HG02943 (cell line): ENCODE results near the gene RICTOR.

Experiments
- ATAC-seq: cut with Tn5 transposase; IDR thresholded peaks from one replicate; pipeline ENCODE4 v1.9.1; 2021; ENCODE audit warnings: mild to moderate bottlenecking, low read depth, moderate library complexity; ENCODE audit not compliant: unreplicated experiment

RICTOR gene

GRCh38 chr5:39100851-39101396 is 26.7 kb upstream of the RICTOR start:
- no peak for ATAC-seq

- no peak for ATAC-seq
Measured at GRCh38 chr5:39100301-39100850, 26.2 kb upstream of the RICTOR start.

- no peak for ATAC-seq
Measured at GRCh38 chr5:39099831-39100230, 25.6 kb upstream of the RICTOR start.

- ATAC-seq = no peak
Measured at GRCh38 chr5:39093352-39093751, 19.2 kb upstream of the RICTOR start.

GRCh38 chr5:39092581-39093351 is 18.6 kb upstream of the RICTOR start:
- ATAC-seq = no peak

- no peak for ATAC-seq
Measured at GRCh38 chr5:39091940-39092580, 17.9 kb upstream of the RICTOR start.

- no peak for ATAC-seq
Measured at GRCh38 chr5:39083968-39084367, 9.8 kb upstream of the RICTOR start.

GRCh38 chr5:39082995-39083394 is 8.8 kb upstream of the RICTOR start:
- no peak for ATAC-seq

GRCh38 chr5:39080597-39081204 is 6.5 kb upstream of the RICTOR start:
- no peak for ATAC-seq

- ATAC-seq = no peak
Measured at GRCh38 chr5:39080168-39080567, 6.0 kb upstream of the RICTOR start.

- ATAC-seq = no peak
Measured at GRCh38 chr5:39079147-39079546, 4.9 kb upstream of the RICTOR start.

- no peak for ATAC-seq
Measured at GRCh38 chr5:39076757-39077728, 2.8 kb upstream of the RICTOR start.

GRCh38 chr5:39076101-39076756 is 2.0 kb upstream of the RICTOR start:
- no peak for ATAC-seq

GRCh38 chr5:39073767-39074016 is 507 bp downstream of the RICTOR start:
- peak; percentile 24 for ATAC-seq

GRCh38 chr5:39072925-39073766 is 1.1 kb downstream of the RICTOR start:
- ATAC-seq = peak; percentile 47

- no peak for ATAC-seq
Measured at GRCh38 chr5:39068099-39068498, 6.1 kb downstream of the RICTOR start.

GRCh38 chr5:39064450-39064849 is 9.7 kb downstream of the RICTOR start:
- ATAC-seq = no peak

GRCh38 chr5:39063037-39063436 is 11.2 kb downstream of the RICTOR start:
- no peak for ATAC-seq

- ATAC-seq = no peak
Measured at GRCh38 chr5:39062530-39062929, 11.7 kb downstream of the RICTOR start.
